Measurements from ENCODE around the gene EIF2B1. TPM values are rescaled to one million over a fixed set of nuclear protein-coding genes. Genes with fewer than 3 reads are reported as not detected.
"Not testable (repeated sequence)": the region's sequence is repeated elsewhere in the genome, so short reads cannot be mapped to it uniquely, and the experiment has no call there.

The EIF2B1 gene
- total and polyA plus RNA-seq, 2 donors (not counting 1 experiment from before 2014, with no cell fraction given) = 48.9 to 54.0 TPM

DNA sequence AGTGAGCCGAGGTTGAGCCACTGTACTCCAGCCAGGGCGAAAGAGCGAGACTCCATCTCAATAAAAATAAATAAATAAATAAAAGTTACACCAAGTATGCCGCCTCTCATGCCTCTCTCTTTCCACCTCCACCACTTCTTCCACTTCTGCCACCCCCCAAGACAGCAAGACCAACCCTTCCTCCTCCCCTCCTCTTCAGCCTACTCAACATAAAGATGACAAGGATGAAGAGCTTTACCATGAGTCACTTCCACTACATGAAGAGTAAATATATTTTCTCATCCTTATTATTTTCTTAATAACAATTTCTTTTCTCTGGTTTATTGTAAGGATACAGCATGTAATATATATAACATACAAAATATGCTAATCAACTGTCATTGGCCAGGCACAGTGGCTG is 52.7 kb downstream of the EIF2B1 start:
- Histone ChIP-seq H3K79me2 (ENCODE audit: control insufficient read depth, insufficient read depth, low read length) (peaks cover 36% of the 10 kb centered on the region), H3K27me3 (replicated peaks in 1 of 4; ENCODE audit: control extremely low read depth in 1 of 4, control insufficient read depth in 3 of 4, insufficient read depth in 4 of 4, low read length in 3 of 4) (no peaks in the 10 kb centered on the region), H3K9me3 (ENCODE audit: control extremely low read depth in 1 of 3, control insufficient read depth in 2 of 3, insufficient read depth in 1 of 3, low read length in 2 of 3) (no peaks in the 10 kb centered on the region), H3K27ac (ENCODE audit: low read length in 2 of 2) (no peak overlapping the region), H3K9ac (ENCODE audit: low read length) (no peak overlapping the region), H4K20me1 (ENCODE audit: control insufficient read depth, insufficient read depth, low read length, poor library complexity, severe bottlenecking) (peaks cover 8% of the 10 kb centered on the region), H3K4me2 (replicated peaks; ENCODE audit: low read depth, low read length, poor library complexity, severe bottlenecking) (no peak overlapping the region), H2AFZ (ENCODE audit: insufficient read depth, low read depth, low read length, poor library complexity, severe bottlenecking) (no peak overlapping the region), H3K36me3 (replicated peaks in 1 of 2; ENCODE audit: control extremely low read depth in 1 of 2, control insufficient read depth in 1 of 2, extremely low read depth in 1 of 2, insufficient read depth in 2 of 2, low read length in 1 of 2) (peaks cover 0 to 3% of the 10 kb centered on the region in 2 experiments), H3K4me1 (ENCODE audit: control insufficient read depth in 2 of 2, insufficient read depth in 2 of 2, low read length in 2 of 2) (peaks cover 21 to 27% of the 10 kb centered on the region in 2 donors), H3K4me3 (ENCODE audit: control extremely low read depth in 1 of 5, extremely low read depth in 1 of 5, insufficient read depth in 1 of 5, low read depth in 2 of 5, low read length in 4 of 5) (no peak overlapping the region)
- Mint-ChIP-seq H3K9me3 (ENCODE audit: insufficient read depth) (no peaks in the 10 kb centered on the region), H3K27ac (no peak overlapping the region), H3K27me3 (no peaks in the 10 kb centered on the region), H3K4me3 (no peak overlapping the region), H3K4me1 (peaks cover 23% of the 10 kb centered on the region)
- TF ChIP-seq, protein P1, sequence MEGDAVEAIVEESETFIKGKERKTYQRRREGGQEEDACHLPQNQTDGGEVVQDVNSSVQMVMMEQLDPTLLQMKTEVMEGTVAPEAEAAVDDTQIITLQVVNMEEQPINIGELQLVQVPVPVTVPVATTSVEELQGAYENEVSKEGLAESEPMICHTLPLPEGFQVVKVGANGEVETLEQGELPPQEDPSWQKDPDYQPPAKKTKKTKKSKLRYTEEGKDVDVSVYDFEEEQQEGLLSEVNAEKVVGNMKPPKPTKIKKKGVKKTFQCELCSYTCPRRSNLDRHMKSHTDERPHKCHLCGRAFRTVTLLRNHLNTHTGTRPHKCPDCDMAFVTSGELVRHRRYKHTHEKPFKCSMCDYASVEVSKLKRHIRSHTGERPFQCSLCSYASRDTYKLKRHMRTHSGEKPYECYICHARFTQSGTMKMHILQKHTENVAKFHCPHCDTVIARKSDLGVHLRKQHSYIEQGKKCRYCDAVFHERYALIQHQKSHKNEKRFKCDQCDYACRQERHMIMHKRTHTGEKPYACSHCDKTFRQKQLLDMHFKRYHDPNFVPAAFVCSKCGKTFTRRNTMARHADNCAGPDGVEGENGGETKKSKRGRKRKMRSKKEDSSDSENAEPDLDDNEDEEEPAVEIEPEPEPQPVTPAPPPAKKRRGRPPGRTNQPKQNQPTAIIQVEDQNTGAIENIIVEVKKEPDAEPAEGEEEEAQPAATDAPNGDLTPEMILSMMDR (IDR thresholded peaks at IDR 0.05) = no peak
- TF ChIP-seq EZH2 (IDR thresholded peaks at IDR 0.05; ENCODE audit: borderline replicate concordance, insufficient read depth, low read depth, low read length, poor library complexity, severe bottlenecking) = no peak
- WGBS (ENCODE audit: insufficient coverage) = 100% methylated on average over 1 of the region's 4 CpGs
- ATAC-seq (ENCODE audit: low read depth) (no peak), DNase-seq (no peak)
- intact Hi-C loops (cut with micrococcal nuclease) = loop anchor here (5.0 kb wide), 2 partner anchors 48 to 182 kb away; partner anchors contain the start of genes DNAH10 and RILPL1
- ChIA-PET POLR2A (no interaction called here), CTCF (interaction anchor here (0.6 to 1.4 kb wide), 4 partner anchors 9 to 366 kb away, joined by 3 to 6 read pairs (median 4); no protein-coding TSS in a partner anchor)

DNA sequence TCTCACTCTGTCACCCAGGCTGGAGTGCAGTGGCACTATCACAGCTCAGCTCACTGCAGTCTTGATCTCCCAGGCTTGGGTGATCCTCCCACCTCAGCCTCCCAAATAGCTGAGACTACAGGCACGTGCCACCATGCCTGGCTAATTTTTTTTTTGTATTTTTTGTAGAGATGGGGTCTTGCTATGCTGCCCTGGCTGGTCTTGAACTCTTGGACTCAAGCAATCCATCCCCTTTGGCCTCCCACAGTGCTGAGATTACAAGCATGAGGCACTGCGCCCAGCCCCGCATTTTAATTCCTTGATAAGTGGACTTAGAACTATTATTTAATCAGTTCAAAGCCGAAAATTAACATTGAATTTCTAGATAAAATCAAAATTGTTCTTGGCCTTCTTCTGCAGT is 54.7 kb downstream of the EIF2B1 start:
- H3K27ac ChIP-seq (ENCODE audit: low read length in 2 of 2); H3K4me3 ChIP-seq (ENCODE audit: control extremely low read depth in 1 of 5, extremely low read depth in 1 of 5, insufficient read depth in 1 of 5, low read depth in 2 of 5, low read length in 4 of 5); H3K4me2 ChIP-seq (replicated peaks; ENCODE audit: low read depth, low read length, poor library complexity, severe bottlenecking); H4K20me1 ChIP-seq (ENCODE audit: control insufficient read depth, insufficient read depth, low read length, poor library complexity, severe bottlenecking); H3K9me3 Mint-ChIP-seq (ENCODE audit: insufficient read depth); intact Hi-C loops (cut with micrococcal nuclease); ATAC-seq (ENCODE audit: low read depth); H3K27me3 Mint-ChIP-seq; H2AFZ ChIP-seq (ENCODE audit: insufficient read depth, low read depth, low read length, poor library complexity, severe bottlenecking); H3K4me3 Mint-ChIP-seq; H3K27me3 ChIP-seq (replicated peaks in 1 of 4; ENCODE audit: control extremely low read depth in 1 of 4, control insufficient read depth in 3 of 4, insufficient read depth in 4 of 4, low read length in 3 of 4); H3K36me3 ChIP-seq (replicated peaks in 1 of 2; ENCODE audit: control extremely low read depth in 1 of 2, control insufficient read depth in 1 of 2, extremely low read depth in 1 of 2, insufficient read depth in 2 of 2, low read length in 1 of 2); DNase-seq; H3K9ac ChIP-seq (ENCODE audit: low read length); CTCF ChIA-PET; H3K27ac Mint-ChIP-seq; POLR2A ChIA-PET; H3K9me3 ChIP-seq (ENCODE audit: control extremely low read depth in 1 of 3, control insufficient read depth in 2 of 3, insufficient read depth in 1 of 3, low read length in 2 of 3): not testable (repeated sequence)
- peaks cover 12% of the 10 kb centered on the region for H3K4me1 Mint-ChIP-seq
- H3K4me1 ChIP-seq (ENCODE audit: control insufficient read depth in 2 of 2, insufficient read depth in 2 of 2, low read length in 2 of 2) = peaks cover 12 to 16% of the 10 kb centered on the region in 2 donors
- H3K79me2 ChIP-seq (ENCODE audit: control insufficient read depth, insufficient read depth, low read length) = peaks cover 17% of the 10 kb centered on the region
- no CpG with 5 or more reads among the region's 4 CpGs for whole genome bisulfite sequencing (ENCODE audit: insufficient coverage)
